ENCODE measurements around the gene TACC3.

Gene TACC3

GRCh38 chr4:1751155-1751918, 30.0 kb downstream of the TACC3 start:
- H3K27ac ChIP-seq (ENCODE audit: low read depth, low read length) = no peak overlapping the region
- no peaks in the 10 kb centered on the region for H4K20me1 ChIP-seq (ENCODE audit: control insufficient read depth, insufficient read depth, low read depth, low read length)
- H3F3A ChIP-seq (ENCODE audit: control insufficient read depth, insufficient read depth) = no peaks in the 10 kb centered on the region
- TF ChIP-seq, protein P1, sequence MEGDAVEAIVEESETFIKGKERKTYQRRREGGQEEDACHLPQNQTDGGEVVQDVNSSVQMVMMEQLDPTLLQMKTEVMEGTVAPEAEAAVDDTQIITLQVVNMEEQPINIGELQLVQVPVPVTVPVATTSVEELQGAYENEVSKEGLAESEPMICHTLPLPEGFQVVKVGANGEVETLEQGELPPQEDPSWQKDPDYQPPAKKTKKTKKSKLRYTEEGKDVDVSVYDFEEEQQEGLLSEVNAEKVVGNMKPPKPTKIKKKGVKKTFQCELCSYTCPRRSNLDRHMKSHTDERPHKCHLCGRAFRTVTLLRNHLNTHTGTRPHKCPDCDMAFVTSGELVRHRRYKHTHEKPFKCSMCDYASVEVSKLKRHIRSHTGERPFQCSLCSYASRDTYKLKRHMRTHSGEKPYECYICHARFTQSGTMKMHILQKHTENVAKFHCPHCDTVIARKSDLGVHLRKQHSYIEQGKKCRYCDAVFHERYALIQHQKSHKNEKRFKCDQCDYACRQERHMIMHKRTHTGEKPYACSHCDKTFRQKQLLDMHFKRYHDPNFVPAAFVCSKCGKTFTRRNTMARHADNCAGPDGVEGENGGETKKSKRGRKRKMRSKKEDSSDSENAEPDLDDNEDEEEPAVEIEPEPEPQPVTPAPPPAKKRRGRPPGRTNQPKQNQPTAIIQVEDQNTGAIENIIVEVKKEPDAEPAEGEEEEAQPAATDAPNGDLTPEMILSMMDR (IDR thresholded peaks at IDR 0.05; ENCODE audit: low read depth, low read length, poor library complexity, severe bottlenecking) = no peak
- no peak for TF ChIP-seq EZH2phosphoT487 (IDR thresholded peaks at IDR 0.05; ENCODE audit: borderline replicate concordance, low read length)
- H3K4me1 ChIP-seq (ENCODE audit: control insufficient read depth, low read length) = 0 out of 2 replicates have a peak, but pooled peaks cover 4% of the 10 kb centered on the region
- H3K27me3 ChIP-seq (ENCODE audit: control insufficient read depth, low read length) = no peaks in the 10 kb centered on the region; the same call in 1 of the 2 replicates
- no peaks in the 10 kb centered on the region for H3K9me3 ChIP-seq (ENCODE audit: control insufficient read depth, insufficient read depth, low read length)
- H3K36me3 ChIP-seq (ENCODE audit: control insufficient read depth, low read length) = no peaks in the 10 kb centered on the region
- no peak overlapping the region for H3K4me3 ChIP-seq (ENCODE audit: low read length)
- H3K4me2 ChIP-seq (ENCODE audit: low read length) = no peak overlapping the region
- H3K9me2 ChIP-seq (replicated peaks; ENCODE audit: control insufficient read depth, low read length) = no peaks in the 10 kb centered on the region
- no peaks in the 10 kb centered on the region for H3K79me2 ChIP-seq (ENCODE audit: control insufficient read depth, low read length)

- no peaks in the 10 kb centered on the region for H4K20me1 ChIP-seq (ENCODE audit: control insufficient read depth, insufficient read depth, low read depth, low read length)
- H3K27me3 ChIP-seq (ENCODE audit: control insufficient read depth, low read length) = no peaks in the 10 kb centered on the region; the same call in 1 of the 2 replicates
- no peak overlapping the region for H3K27ac ChIP-seq (ENCODE audit: low read depth, low read length)
- no peaks in the 10 kb centered on the region for H3K79me2 ChIP-seq (ENCODE audit: control insufficient read depth, low read length)
- H3K4me3 ChIP-seq (ENCODE audit: low read length) = no peak overlapping the region
- no peaks in the 10 kb centered on the region for H3K9me2 ChIP-seq (replicated peaks; ENCODE audit: control insufficient read depth, low read length)
- no peak overlapping the region for H3K4me2 ChIP-seq (ENCODE audit: low read length)
- H3K9me3 ChIP-seq (ENCODE audit: control insufficient read depth, insufficient read depth, low read length) = no peaks in the 10 kb centered on the region
- 0 out of 2 replicates have a peak, but pooled peaks cover 4% of the 10 kb centered on the region for H3K4me1 ChIP-seq (ENCODE audit: control insufficient read depth, low read length)
- no peaks in the 10 kb centered on the region for H3F3A ChIP-seq (ENCODE audit: control insufficient read depth, insufficient read depth)
- H3K36me3 ChIP-seq (ENCODE audit: control insufficient read depth, low read length) = no peaks in the 10 kb centered on the region
- no peak for TF ChIP-seq EZH2phosphoT487 (IDR thresholded peaks at IDR 0.05; ENCODE audit: borderline replicate concordance, low read length)
- TF ChIP-seq, protein P1 (IDR thresholded peaks at IDR 0.05; ENCODE audit: low read depth, low read length, poor library complexity, severe bottlenecking) = no peak
Observed at GRCh38 chr4:1751919-1752283, 30.6 kb downstream of the TACC3 start.

GRCh38 chr4:1752284-1753041, 31.1 kb downstream of the TACC3 start:
- no peaks in the 10 kb centered on the region for H3K79me2 ChIP-seq (ENCODE audit: control insufficient read depth, low read length)
- H4K20me1 ChIP-seq (ENCODE audit: control insufficient read depth, insufficient read depth, low read depth, low read length) = no peaks in the 10 kb centered on the region
- no peak overlapping the region for H3K27ac ChIP-seq (ENCODE audit: low read depth, low read length)
- TF ChIP-seq, protein P1 (IDR thresholded peaks at IDR 0.05; ENCODE audit: low read depth, low read length, poor library complexity, severe bottlenecking) = no peak
- TF ChIP-seq EZH2phosphoT487 (IDR thresholded peaks at IDR 0.05; ENCODE audit: borderline replicate concordance, low read length) = no peak
- no peaks in the 10 kb centered on the region for H3K36me3 ChIP-seq (ENCODE audit: control insufficient read depth, low read length)
- H3K9me3 ChIP-seq (ENCODE audit: control insufficient read depth, insufficient read depth, low read length) = no peaks in the 10 kb centered on the region
- H3K27me3 ChIP-seq (ENCODE audit: control insufficient read depth, low read length) = no peaks in the 10 kb centered on the region; the same call in 1 of the 2 replicates
- H3F3A ChIP-seq (ENCODE audit: control insufficient read depth, insufficient read depth) = no peaks in the 10 kb centered on the region
- H3K4me1 ChIP-seq (ENCODE audit: control insufficient read depth, low read length) = 0 out of 2 replicates have a peak, but pooled peaks cover 4% of the 10 kb centered on the region
- H3K9me2 ChIP-seq (replicated peaks; ENCODE audit: control insufficient read depth, low read length) = no peaks in the 10 kb centered on the region
- H3K4me2 ChIP-seq (ENCODE audit: low read length) = no peak overlapping the region
- H3K4me3 ChIP-seq (ENCODE audit: low read length) = no peak overlapping the region
